Activated CD8-positive, alpha-beta T cell treated with anti-CD3 and anti-CD28 coated beads for 36 hours (primary cell): Measurements from ENCODE around the gene KRT24. TPM values are rescaled to one million over a fixed set of nuclear protein-coding genes. Genes with fewer than 3 reads are reported as not detected.
"Not testable (repeated sequence)": the region's sequence is repeated elsewhere in the genome, so short reads cannot be mapped to it uniquely, and the experiment has no call there.

ENCODE experiments used
- ATAC-seq: fragments of 200-7000 bp; cut with Tn5 transposase; one replicate; pipeline ENCODE4 v1.10.0; 2021; ENCODE audit warnings: mild to moderate bottlenecking, moderate library complexity
- CTCF ChIA-PET: fragments of 350-600 bp; sonication (Branson Sonifier 250); formaldehyde crosslinking; loops from one replicate; lab custom pipeline; 2021; ENCODE audit warnings: antibody characterized with exemption; lab: Charles Lee
- POLR2A ChIA-PET: fragments of 350-600 bp; sonication (Branson Sonifier 250); formaldehyde crosslinking; loops from one replicate; lab custom pipeline; 2021; ENCODE audit warnings: antibody characterized with exemption; lab: Charles Lee
- DNase-seq: peaks from one replicate; pipeline ENCODE4 v3.0.0-alpha.2; 2020
- H3K27ac Mint-ChIP-seq: one replicate; pipeline ENCODE4 v1.8.0; 2021; ENCODE audit warnings: mild to moderate bottlenecking, mixed read lengths
- H3K27me3 Mint-ChIP-seq: one replicate; pipeline ENCODE4 v1.8.0; 2021; ENCODE audit warnings: mixed read lengths
- H3K36me3 Mint-ChIP-seq: one replicate; pipeline ENCODE4 v1.8.0; 2021; ENCODE audit warnings: low read depth, mixed read lengths
- H3K4me1 Mint-ChIP-seq: one replicate; pipeline ENCODE4 v1.8.0; 2021; ENCODE audit warnings: low read depth, mixed read lengths
- H3K4me3 Mint-ChIP-seq: one replicate; pipeline ENCODE4 v1.8.0; 2021; ENCODE audit warnings: mild to moderate bottlenecking, moderate library complexity, mixed read lengths
- H3K9me3 Mint-ChIP-seq: one replicate; pipeline ENCODE4 v1.8.0; 2021; ENCODE audit warnings: mixed read lengths
- intact Hi-C: fragments of 100-400 bp; cut with micrococcal nuclease; formaldehyde crosslinking; loops from one replicate; pipeline ENCODE4 v1.10.0; 2022
- total RNA-seq, 2 experiments: library from RNA; stranded (reverse); gene quantifications; one replicate each; pipeline ENCODE4 v1.2.3, GENCODE V29; 2021
- TF ChIP-seq, protein P1 (sequence below): fragments of 200-600 bp; IDR thresholded peaks from one replicate; pipeline ENCODE4 v1.8.0; 2022; ENCODE audit warnings: antibody characterized with exemption, mild to moderate bottlenecking

The KRT24 gene
- total RNA-seq = not detected

DNA sequence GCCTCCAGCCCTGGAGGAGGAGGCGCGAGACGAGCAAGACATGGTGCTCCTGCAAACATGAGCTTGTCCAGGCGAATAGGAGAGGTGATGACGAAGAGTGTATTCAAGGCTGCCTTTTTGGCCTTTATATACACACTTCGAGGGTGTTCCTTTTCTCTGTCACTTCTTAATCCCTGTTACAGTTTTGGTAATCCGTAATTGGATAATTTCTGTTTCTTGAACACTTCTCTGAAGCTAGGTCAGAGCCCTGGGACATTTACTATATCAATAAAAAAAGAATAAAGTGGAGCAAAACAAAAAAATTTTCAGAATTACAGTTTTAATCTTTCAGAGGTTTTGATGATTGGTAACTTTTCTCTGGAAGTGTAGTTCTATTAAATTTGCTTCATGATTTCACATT lies at the start of gene KRT24:
Gene KRT24, minus strand, starts transcription at position 101 of the 400 bp plus-strand sequence. Its CDS starts 59 bp downstream, at position 42.
- ChIA-PET CTCF (interaction anchor here (0.7 kb wide), 1 partner anchor 421 kb away, joined by 3 read pairs; no protein-coding TSS in a partner anchor), POLR2A (no interaction called here)
- intact Hi-C loops = no loop called here
- no peak for ATAC-seq
- Mint-ChIP-seq H3K27me3 (peaks cover 16% of the 10 kb centered on the region), H3K9me3 (no peaks in the 10 kb centered on the region), H3K27ac (no peak within 1 kb of the TSS), H3K36me3 (no peaks in the 10 kb centered on the region), H3K4me3 (no peak within 1 kb of the TSS), H3K4me1 (no peaks in the 10 kb centered on the region)
- DNase-seq = no peak
- TF ChIP-seq, protein P1, sequence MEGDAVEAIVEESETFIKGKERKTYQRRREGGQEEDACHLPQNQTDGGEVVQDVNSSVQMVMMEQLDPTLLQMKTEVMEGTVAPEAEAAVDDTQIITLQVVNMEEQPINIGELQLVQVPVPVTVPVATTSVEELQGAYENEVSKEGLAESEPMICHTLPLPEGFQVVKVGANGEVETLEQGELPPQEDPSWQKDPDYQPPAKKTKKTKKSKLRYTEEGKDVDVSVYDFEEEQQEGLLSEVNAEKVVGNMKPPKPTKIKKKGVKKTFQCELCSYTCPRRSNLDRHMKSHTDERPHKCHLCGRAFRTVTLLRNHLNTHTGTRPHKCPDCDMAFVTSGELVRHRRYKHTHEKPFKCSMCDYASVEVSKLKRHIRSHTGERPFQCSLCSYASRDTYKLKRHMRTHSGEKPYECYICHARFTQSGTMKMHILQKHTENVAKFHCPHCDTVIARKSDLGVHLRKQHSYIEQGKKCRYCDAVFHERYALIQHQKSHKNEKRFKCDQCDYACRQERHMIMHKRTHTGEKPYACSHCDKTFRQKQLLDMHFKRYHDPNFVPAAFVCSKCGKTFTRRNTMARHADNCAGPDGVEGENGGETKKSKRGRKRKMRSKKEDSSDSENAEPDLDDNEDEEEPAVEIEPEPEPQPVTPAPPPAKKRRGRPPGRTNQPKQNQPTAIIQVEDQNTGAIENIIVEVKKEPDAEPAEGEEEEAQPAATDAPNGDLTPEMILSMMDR = no peak

DNA sequence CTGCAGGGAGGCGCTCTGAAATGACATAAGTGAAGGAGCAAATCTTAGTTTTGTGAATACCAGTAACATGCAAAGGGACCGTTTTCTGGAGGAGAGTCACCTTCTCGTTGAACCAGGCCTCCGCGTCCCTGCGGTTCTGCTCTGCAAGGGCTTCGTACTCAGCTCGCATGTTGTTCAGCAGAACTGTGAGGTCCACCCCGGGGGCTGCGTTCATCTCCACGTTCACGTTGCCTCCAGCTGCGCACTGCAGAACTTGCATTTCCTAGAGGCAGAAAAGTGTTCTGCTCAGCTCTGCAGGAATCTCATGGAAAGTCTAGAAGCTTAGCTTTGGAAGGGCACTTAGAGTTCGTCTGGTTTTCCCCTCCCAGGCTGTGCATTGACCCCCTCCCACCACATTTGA lies 47.5 kb upstream of the KRT24 start:
- no peak for ATAC-seq
- no peak for DNase-seq
- CTCF ChIA-PET = no interaction called here
- H3K9me3 Mint-ChIP-seq = no peaks in the 10 kb centered on the region
- no peaks in the 10 kb centered on the region for H3K4me1 Mint-ChIP-seq
- no peak overlapping the region for H3K27ac Mint-ChIP-seq
- intact Hi-C loops = no loop called here
- POLR2A ChIA-PET = no interaction called here
- TF ChIP-seq, protein P1 = no peak
- H3K4me3 Mint-ChIP-seq = no peak overlapping the region
- peaks cover 35% of the 10 kb centered on the region for H3K27me3 Mint-ChIP-seq
- H3K36me3 Mint-ChIP-seq = no peaks in the 10 kb centered on the region

DNA sequence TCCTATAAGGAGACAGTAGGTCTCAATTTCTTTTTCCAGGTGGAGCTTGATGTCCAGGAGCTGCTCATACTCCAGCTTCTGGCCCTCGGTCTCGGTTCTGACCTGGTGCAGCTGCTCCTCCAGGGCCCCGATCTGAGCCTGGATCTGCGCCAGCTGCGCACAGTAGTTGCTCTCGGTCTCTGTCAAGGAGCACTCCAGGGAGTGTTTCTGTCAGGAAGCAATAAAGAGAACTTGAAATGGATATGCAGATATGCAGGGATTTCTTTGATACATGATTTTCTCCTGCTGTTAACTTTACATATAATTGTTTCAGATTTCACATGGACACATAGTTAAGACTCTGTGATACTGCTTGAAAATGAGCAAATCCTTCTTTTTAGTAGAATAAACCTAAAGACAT lies 46.8 kb upstream of the KRT24 start:
- intact Hi-C loops = no loop called here
- POLR2A ChIA-PET = no interaction called here
- TF ChIP-seq, protein P1 = no peak
- no peaks in the 10 kb centered on the region for H3K4me1 Mint-ChIP-seq
- ATAC-seq = no peak
- peaks cover 31% of the 10 kb centered on the region for H3K27me3 Mint-ChIP-seq
- H3K4me3 Mint-ChIP-seq = no peak overlapping the region
- CTCF ChIA-PET = no interaction called here
- DNase-seq = no peak
- no peaks in the 10 kb centered on the region for H3K9me3 Mint-ChIP-seq
- no peaks in the 10 kb centered on the region for H3K36me3 Mint-ChIP-seq
- no peak overlapping the region for H3K27ac Mint-ChIP-seq

GRCh38 chr17:40748666-40749065 lies 45.1 kb upstream of the KRT24 start:
- intact Hi-C loops, CTCF ChIA-PET, H3K9me3 Mint-ChIP-seq, H3K27ac Mint-ChIP-seq, H3K4me3 Mint-ChIP-seq, DNase-seq, POLR2A ChIA-PET, H3K4me1 Mint-ChIP-seq, H3K36me3 Mint-ChIP-seq, ATAC-seq: not testable (repeated sequence)
- peaks cover 31% of the 10 kb centered on the region for H3K27me3 Mint-ChIP-seq

DNA sequence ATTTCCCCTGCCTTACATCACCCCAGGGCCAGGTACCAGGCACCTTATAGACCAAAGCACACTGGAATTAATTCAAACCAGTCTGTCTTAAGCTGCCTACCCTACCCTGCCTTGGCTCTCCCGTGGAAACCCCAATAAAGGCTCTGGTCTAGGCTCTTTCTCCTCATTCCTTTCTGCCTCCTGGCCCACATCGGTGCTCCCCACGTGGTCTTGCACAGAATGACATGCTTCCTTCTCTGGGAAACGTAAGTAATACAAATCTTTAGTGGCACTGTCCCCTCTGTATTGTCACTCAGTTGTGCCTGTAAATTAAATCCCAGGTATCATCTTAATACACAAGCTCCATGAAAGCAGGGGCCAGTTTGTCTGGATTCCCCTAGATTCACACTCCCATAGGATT lies 35.0 kb upstream of the KRT24 start:
- CTCF ChIA-PET = interaction anchor here (1.1 to 1.3 kb wide), 2 partner anchors 11 to 119 kb away, joined by 3 to 4 read pairs; no protein-coding TSS in a partner anchor
- H3K4me1 Mint-ChIP-seq = no peaks in the 10 kb centered on the region
- POLR2A ChIA-PET = interaction anchor here (0.6 kb wide), 1 partner anchor 18 kb away, joined by 3 read pairs; no protein-coding TSS in a partner anchor
- H3K9me3 Mint-ChIP-seq = peaks cover 3% of the 10 kb centered on the region
- no peak overlapping the region for H3K4me3 Mint-ChIP-seq
- ATAC-seq = no peak
- H3K36me3 Mint-ChIP-seq = peaks cover 2% of the 10 kb centered on the region
- H3K27ac Mint-ChIP-seq = no peak overlapping the region
- peaks cover 14% of the 10 kb centered on the region for H3K27me3 Mint-ChIP-seq
- intact Hi-C loops = no loop called here
- TF ChIP-seq, protein P1 = no peak
- DNase-seq = no peak
